Mononuclear cell (primary cell): ENCODE results near the gene MYO6. TPM values are rescaled to one million over a fixed set of nuclear protein-coding genes. Genes with fewer than 3 reads are reported as not detected.

ENCODE experiments used
- H3K27me3 ChIP-seq: 2 replicates; pipeline ENCODE4 v1.6.0; 2011; ENCODE audit warnings: low read length, control low read depth; ENCODE audit not compliant: insufficient read depth
- H3K4me1 ChIP-seq: 2 replicates; pipeline ENCODE4 v1.5.1; 2011; ENCODE audit warnings: mild to moderate bottlenecking, low read length, control low read depth; ENCODE audit not compliant: insufficient read depth
- H3K4me3 ChIP-seq: 2 replicates; pipeline ENCODE4 v1.5.1; 2011; ENCODE audit warnings: mild to moderate bottlenecking, low read length, moderate library complexity
- H3K9me3 ChIP-seq: 2 replicates; pipeline ENCODE4 v1.5.1; 2011; ENCODE audit warnings: low read depth, mild to moderate bottlenecking, control low read depth, low read length
- total RNA-seq: library from RNA; depleted of rRNA; stranded (reverse); fragments of >200 nt; gene quantifications from one replicate; pipeline ENCODE4 v1.2.3, GENCODE V29; 2012

Gene MYO6
- total RNA-seq, 1 donor = 2.4 TPM

- no peaks in the 10 kb centered on the region for H3K27me3 ChIP-seq
- no peak overlapping the region for H3K4me3 ChIP-seq
- H3K9me3 ChIP-seq = no peaks in the 10 kb centered on the region
- H3K4me1 ChIP-seq = no peaks in the 10 kb centered on the region
Measured at GRCh38 chr6:75963569-75963968, 214.5 kb downstream of the MYO6 start.

GRCh38 chr6:75968143-75968542, 219.1 kb downstream of the MYO6 start:
- Histone ChIP-seq H3K27me3 (no peaks in the 10 kb centered on the region), H3K4me3 (no peak overlapping the region), H3K9me3 (no peaks in the 10 kb centered on the region), H3K4me1 (no peaks in the 10 kb centered on the region)

Other genes starting within 250 kb of the MYO6 start
- gene SENP6, start 147.4 kb upstream of the MYO6 start, total RNA-seq = 135 TPM